DOHH2 (cell line): ENCODE measurements around the gene FLRT1.

Source experiments
- H3F3A ChIP-seq: fragments of 200-600 bp; sonication (generic), shearing (Covaris generic); 2 replicates; pipeline ENCODE4 v1.6.0; 2016; ENCODE audit warnings: antibody characterized with exemption, mild to moderate bottlenecking; ENCODE audit not compliant: control insufficient read depth, insufficient read depth
- H3K27ac ChIP-seq: fragments of 200-600 bp; sonication (generic); 2 replicates; pipeline ENCODE4 v1.5.1; 2014; ENCODE audit warnings: low read depth, mild to moderate bottlenecking, low read length, moderate library complexity
- H3K27me3 ChIP-seq: fragments of 200-600 bp; sonication (generic); 2 replicates; pipeline ENCODE4 v1.6.1; 2014; ENCODE audit warnings: mild to moderate bottlenecking, low read length, mixed read lengths; ENCODE audit not compliant: control insufficient read depth
- H3K36me3 ChIP-seq: fragments of 200-600 bp; sonication (generic); 2 replicates; pipeline ENCODE4 v1.6.1; 2014; ENCODE audit warnings: mild to moderate bottlenecking, low read length, moderate library complexity, mixed read lengths; ENCODE audit not compliant: control insufficient read depth
- H3K4me1 ChIP-seq: fragments of 200-600 bp; sonication (generic); 2 replicates; pipeline ENCODE4 v1.6.1; 2014; ENCODE audit warnings: mild to moderate bottlenecking, low read length, mixed read lengths; ENCODE audit not compliant: control insufficient read depth
- H3K4me2 ChIP-seq: fragments of 200-600 bp; sonication (generic); 2 replicates; pipeline ENCODE4 v1.6.0; 2014; ENCODE audit warnings: mild to moderate bottlenecking, low read length, moderate library complexity
- H3K4me3 ChIP-seq: fragments of 200-600 bp; sonication (generic); 2 replicates; pipeline ENCODE4 v1.5.1; 2014; ENCODE audit warnings: mild to moderate bottlenecking, low read length, mixed read lengths
- H3K79me2 ChIP-seq: fragments of 200-600 bp; sonication (generic); 2 replicates; pipeline ENCODE4 v1.6.1; 2014; ENCODE audit warnings: mild to moderate bottlenecking, low read length, mixed read lengths; ENCODE audit not compliant: control insufficient read depth
- H3K9me2 ChIP-seq: fragments of 200-600 bp; sonication (generic); replicated peaks from 2 replicates; pipeline ENCODE4 v1.6.1; 2014; ENCODE audit warnings: mild to moderate bottlenecking, low read length, mixed read lengths; ENCODE audit not compliant: control insufficient read depth
- H3K9me3 ChIP-seq: fragments of 200-600 bp; sonication (generic); 2 replicates; pipeline ENCODE4 v1.6.1; 2014; ENCODE audit warnings: antibody characterized with exemption, low read length, mixed read lengths; ENCODE audit not compliant: control insufficient read depth, insufficient read depth
- H4K20me1 ChIP-seq: fragments of 200-600 bp; sonication (generic); 2 replicates; pipeline ENCODE4 v1.6.0; 2014; ENCODE audit warnings: low read depth, mild to moderate bottlenecking, antibody characterized with exemption, low read length, moderate library complexity; ENCODE audit not compliant: control insufficient read depth, insufficient read depth
- CTCF ChIP-seq: fragments of 200-600 bp; sonication (generic); IDR thresholded peaks from one replicate; pipeline ENCODE4 v1.5.1; 2014; ENCODE audit warnings: antibody characterized with exemption, mild to moderate bottlenecking, low read depth, low read length; ENCODE audit not compliant: poor library complexity, severe bottlenecking
- EZH2phosphoT487 ChIP-seq: fragments of 200-600 bp; sonication (generic); IDR thresholded peaks from 2 replicates; pipeline ENCODE4 v1.6.1; 2017; ENCODE audit warnings: borderline replicate concordance, mild to moderate bottlenecking, antibody characterized with exemption, low read length, moderate library complexity, mixed read lengths

Gene FLRT1

GRCh38 chr11:64064374-64065140, 28.8 kb downstream of the FLRT1 start:
- H3K4me2 ChIP-seq = no peak overlapping the region
- no peaks in the 10 kb centered on the region for H3K36me3 ChIP-seq
- TF ChIP-seq EZH2phosphoT487 (no peak), CTCF (no peak)
- peaks cover 11% of the 10 kb centered on the region for H3K27me3 ChIP-seq
- no peaks in the 10 kb centered on the region for H3K9me2 ChIP-seq
- H4K20me1 ChIP-seq = no peaks in the 10 kb centered on the region; the same call in 1 of the 2 replicates
- H3K4me1 ChIP-seq = peaks cover 11% of the 10 kb centered on the region
- no peaks in the 10 kb centered on the region for H3K79me2 ChIP-seq
- no peaks in the 10 kb centered on the region for H3F3A ChIP-seq
- no peak overlapping the region for H3K4me3 ChIP-seq
- no peaks in the 10 kb centered on the region for H3K9me3 ChIP-seq
- H3K27ac ChIP-seq = no peak overlapping the region

GRCh38 chr11:64065141-64065465, 29.4 kb downstream of the FLRT1 start:
- no peaks in the 10 kb centered on the region for H3F3A ChIP-seq
- no peaks in the 10 kb centered on the region for H3K36me3 ChIP-seq
- TF ChIP-seq EZH2phosphoT487 (no peak), CTCF (no peak)
- H3K79me2 ChIP-seq = no peaks in the 10 kb centered on the region
- no peaks in the 10 kb centered on the region for H4K20me1 ChIP-seq
- no peak overlapping the region for H3K4me3 ChIP-seq
- H3K27ac ChIP-seq = no peak overlapping the region
- H3K9me3 ChIP-seq = no peaks in the 10 kb centered on the region
- H3K9me2 ChIP-seq = no peaks in the 10 kb centered on the region
- H3K4me1 ChIP-seq = peaks cover 11% of the 10 kb centered on the region
- peaks cover 11% of the 10 kb centered on the region for H3K27me3 ChIP-seq
- no peak overlapping the region for H3K4me2 ChIP-seq

- no peak overlapping the region for H3K27ac ChIP-seq
- peaks cover 7% of the 10 kb centered on the region for H3K4me1 ChIP-seq
- no peaks in the 10 kb centered on the region for H3K79me2 ChIP-seq
- TF ChIP-seq CTCF (no peak), EZH2phosphoT487 (no peak)
- no peaks in the 10 kb centered on the region for H4K20me1 ChIP-seq
- H3K36me3 ChIP-seq = no peaks in the 10 kb centered on the region
- H3F3A ChIP-seq = no peaks in the 10 kb centered on the region
- H3K27me3 ChIP-seq = peaks cover 8% of the 10 kb centered on the region
- no peak overlapping the region for H3K4me2 ChIP-seq
- no peaks in the 10 kb centered on the region for H3K9me3 ChIP-seq
- no peaks in the 10 kb centered on the region for H3K9me2 ChIP-seq
- H3K4me3 ChIP-seq = no peak overlapping the region
These were observed 30.0 kb downstream of the FLRT1 start for GRCh38 chr11:64065712-64066111.
